DND-41 (cell line): ENCODE measurements around the gene CRK.

Experiments
- EZH2 ChIP-seq: IDR thresholded peaks from 3 replicates; pipeline ENCODE4 v1.6.1; 2012; ENCODE audit warnings: borderline replicate concordance, low read depth, mild to moderate bottlenecking, moderate library complexity, low read length, inconsistent platforms; ENCODE audit not compliant: severe bottlenecking
- TF ChIP-seq, protein P1 (sequence below): IDR thresholded peaks from 2 replicates; pipeline ENCODE4 v1.5.1; 2012; ENCODE audit warnings: borderline replicate concordance, low read length, moderate library complexity, mild to moderate bottlenecking; ENCODE audit not compliant: poor library complexity, severe bottlenecking; ENCODE audit errors: extremely low read depth

GRCh38 chr17:1471490-1471889 lies 15.5 kb upstream of the CRK start:
- TF ChIP-seq, protein P1, sequence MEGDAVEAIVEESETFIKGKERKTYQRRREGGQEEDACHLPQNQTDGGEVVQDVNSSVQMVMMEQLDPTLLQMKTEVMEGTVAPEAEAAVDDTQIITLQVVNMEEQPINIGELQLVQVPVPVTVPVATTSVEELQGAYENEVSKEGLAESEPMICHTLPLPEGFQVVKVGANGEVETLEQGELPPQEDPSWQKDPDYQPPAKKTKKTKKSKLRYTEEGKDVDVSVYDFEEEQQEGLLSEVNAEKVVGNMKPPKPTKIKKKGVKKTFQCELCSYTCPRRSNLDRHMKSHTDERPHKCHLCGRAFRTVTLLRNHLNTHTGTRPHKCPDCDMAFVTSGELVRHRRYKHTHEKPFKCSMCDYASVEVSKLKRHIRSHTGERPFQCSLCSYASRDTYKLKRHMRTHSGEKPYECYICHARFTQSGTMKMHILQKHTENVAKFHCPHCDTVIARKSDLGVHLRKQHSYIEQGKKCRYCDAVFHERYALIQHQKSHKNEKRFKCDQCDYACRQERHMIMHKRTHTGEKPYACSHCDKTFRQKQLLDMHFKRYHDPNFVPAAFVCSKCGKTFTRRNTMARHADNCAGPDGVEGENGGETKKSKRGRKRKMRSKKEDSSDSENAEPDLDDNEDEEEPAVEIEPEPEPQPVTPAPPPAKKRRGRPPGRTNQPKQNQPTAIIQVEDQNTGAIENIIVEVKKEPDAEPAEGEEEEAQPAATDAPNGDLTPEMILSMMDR = no peak
- TF ChIP-seq EZH2 = no peak
